GM19372 (cell line): ENCODE data around the gene ZNF608.

Experiments used
- ATAC-seq: cut with Tn5 transposase; IDR thresholded peaks from one replicate; pipeline ENCODE4 v1.9.1; 2021; ENCODE audit warnings: mild to moderate bottlenecking, low read depth, moderate library complexity; ENCODE audit not compliant: unreplicated experiment

ZNF608 gene

GRCh38 chr5:124697501-124697900, 48.9 kb downstream of the ZNF608 start:
- no peak for ATAC-seq

GRCh38 chr5:124696898-124697297, 49.5 kb downstream of the ZNF608 start:
- peak; percentile 59 for ATAC-seq
